H9 (cell line): ENCODE data around the gene ST6GAL1. TPM values are rescaled to one million over a fixed set of nuclear protein-coding genes. Genes with fewer than 3 reads are reported as not detected.

Experiments
- DNase-seq: peaks from one replicate; pipeline ENCODE4 v3.0.0-alpha.2; 2017
- H2AFZ ChIP-seq: one replicate; pipeline ENCODE4 v1.6.1; 2013; ENCODE audit warnings: mild to moderate bottlenecking, low read length, control low read depth, moderate library complexity
- H2AK5ac ChIP-seq: 2 replicates; pipeline ENCODE4 v1.6.1; 2013; ENCODE audit warnings: low read length, control low read depth, mixed read lengths; ENCODE audit not compliant: insufficient read length
- H2BK120ac ChIP-seq: one replicate; pipeline ENCODE4 v1.6.1; 2013; ENCODE audit warnings: low read depth, mild to moderate bottlenecking, low read length, control low read depth, inconsistent platforms; ENCODE audit not compliant: poor library complexity, severe bottlenecking
- H2BK12ac ChIP-seq: 2 replicates; pipeline ENCODE4 v1.6.1; 2013; ENCODE audit warnings: low read length, control low read depth, mixed read lengths, low read depth; ENCODE audit not compliant: insufficient read length
- H2BK15ac ChIP-seq: 2 replicates; pipeline ENCODE4 v1.6.1; 2013; ENCODE audit warnings: low read depth, low read length, control low read depth
- H2BK20ac ChIP-seq: one replicate; pipeline ENCODE4 v1.6.1; 2013; ENCODE audit warnings: low read depth, mild to moderate bottlenecking, low read length, control low read depth, inconsistent platforms; ENCODE audit not compliant: poor library complexity, severe bottlenecking
- H2BK5ac ChIP-seq: 2 replicates; pipeline ENCODE4 v1.6.1; 2013; ENCODE audit warnings: low read length, control low read depth, mixed read lengths; ENCODE audit not compliant: insufficient read length
- H3K14ac ChIP-seq: 2 replicates; pipeline ENCODE4 v1.6.1; 2013; ENCODE audit warnings: low read length, control low read depth; ENCODE audit not compliant: insufficient read depth
- H3K18ac ChIP-seq: 2 replicates; pipeline ENCODE4 v1.6.1; 2013; ENCODE audit warnings: low read depth, mild to moderate bottlenecking, mixed read lengths, low read length, control low read depth; ENCODE audit not compliant: insufficient read length
- H3K23ac ChIP-seq: 2 replicates; pipeline ENCODE4 v1.6.1; 2013; ENCODE audit warnings: low read length, control low read depth, mixed read lengths, low read depth; ENCODE audit not compliant: insufficient read length
- H3K23me2 ChIP-seq: 2 replicates; pipeline ENCODE4 v1.6.1; 2013; ENCODE audit warnings: low read depth, mild to moderate bottlenecking, mixed read lengths, low read length, control low read depth; ENCODE audit not compliant: insufficient read length, poor library complexity, severe bottlenecking
- H3K27ac ChIP-seq: 2 replicates; pipeline ENCODE4 v1.5.1; 2013; ENCODE audit warnings: low read length, control low read depth, mixed read lengths, low read depth; ENCODE audit not compliant: insufficient read length
- H3K27me3 ChIP-seq: 2 replicates; pipeline ENCODE4 v1.6.1; 2013; ENCODE audit warnings: low read length, control low read depth, inconsistent platforms; ENCODE audit not compliant: insufficient read depth
- H3K4ac ChIP-seq: 2 replicates; pipeline ENCODE4 v1.6.1; 2013; ENCODE audit warnings: low read depth, mild to moderate bottlenecking, control low read depth, inconsistent platforms, low read length, moderate library complexity
- H3K4me1 ChIP-seq: 2 replicates; pipeline ENCODE4 v1.6.1; 2013; ENCODE audit warnings: low read length, control low read depth, inconsistent platforms; ENCODE audit not compliant: insufficient read depth
- H3K4me2 ChIP-seq: 2 replicates; pipeline ENCODE4 v1.6.1; 2013; ENCODE audit warnings: low read length, control low read depth, mixed read lengths; ENCODE audit not compliant: insufficient read length, insufficient read depth
- H3K56ac ChIP-seq: 2 replicates; pipeline ENCODE4 v1.6.1; 2013; ENCODE audit warnings: low read depth, mild to moderate bottlenecking, mixed read lengths, low read length, control low read depth; ENCODE audit not compliant: insufficient read length
- H3K79me1 ChIP-seq: 2 replicates; pipeline ENCODE4 v1.6.1; 2013; ENCODE audit warnings: low read depth, mild to moderate bottlenecking, moderate library complexity, low read length, control low read depth, inconsistent platforms; ENCODE audit not compliant: insufficient read depth, poor library complexity, severe bottlenecking
- H3K79me2 ChIP-seq: 2 replicates; pipeline ENCODE4 v1.6.1; 2013; ENCODE audit warnings: low read length, control low read depth, inconsistent platforms; ENCODE audit not compliant: insufficient read depth
- H3K9ac ChIP-seq: 2 replicates; pipeline ENCODE4 v1.6.1; 2013; ENCODE audit warnings: low read length, control low read depth, mixed read lengths; ENCODE audit not compliant: insufficient read length; ENCODE audit errors: extremely low read depth
- H3K9me3 ChIP-seq: one replicate; pipeline ENCODE4 v1.6.1; 2013; ENCODE audit warnings: low read depth, low read length, inconsistent platforms; ENCODE audit not compliant: control insufficient read depth
- H3T11ph ChIP-seq: one replicate; pipeline ENCODE4 v1.6.1; 2013; ENCODE audit warnings: mild to moderate bottlenecking, low read length, control low read depth, inconsistent platforms
- H4K20me1 ChIP-seq: one replicate; pipeline ENCODE4 v1.6.1; 2013; ENCODE audit not compliant: control insufficient read depth, insufficient read length, insufficient read depth
- H4K5ac ChIP-seq: 2 replicates; pipeline ENCODE4 v1.6.1; 2013; ENCODE audit warnings: low read depth, mild to moderate bottlenecking, mixed read lengths, low read length, control low read depth; ENCODE audit not compliant: insufficient read length
- H4K8ac ChIP-seq: replicated peaks from 2 replicates; pipeline ENCODE4 v1.6.1; 2013; ENCODE audit warnings: low read length, control low read depth, mixed read lengths, low read depth; ENCODE audit not compliant: insufficient read length
- H4K91ac ChIP-seq: 2 replicates; pipeline ENCODE4 v1.6.1; 2013; ENCODE audit warnings: low read depth, mild to moderate bottlenecking, moderate library complexity, mixed read lengths, low read length, control low read depth; ENCODE audit not compliant: insufficient read length
- H3K27ac Mint-ChIP-seq, 3 experiments: 2 replicates in 2 of 3; 3 replicates in 1 of 3; pipeline ENCODE4 v1.8.0; 2020 to 2021; ENCODE audit warnings: mixed read lengths in 3 of 3, mild to moderate bottlenecking in 1 of 3, moderate library complexity in 1 of 3
- H3K27me3 Mint-ChIP-seq: 2 replicates; pipeline ENCODE4 v1.8.0; 2021; ENCODE audit warnings: low read depth, mild to moderate bottlenecking, moderate library complexity, mixed read lengths
- H3K36me3 Mint-ChIP-seq, 3 experiments: 2 replicates in 2 of 3; 3 replicates in 1 of 3; pipeline ENCODE4 v1.8.0; 2020 to 2021; ENCODE audit warnings: low read depth in 3 of 3, mixed read lengths in 3 of 3; ENCODE audit not compliant: insufficient read depth in 1 of 3
- H3K4me1 Mint-ChIP-seq, 2 experiments: 2 replicates each; pipeline ENCODE4 v1.8.0; 2020; ENCODE audit warnings: mixed read lengths in 2 of 2
- H3K4me3 Mint-ChIP-seq, 2 experiments: 2 replicates in 1 of 2; 3 replicates in 1 of 2; pipeline ENCODE4 v1.8.0; 2020 to 2021; ENCODE audit warnings: mild to moderate bottlenecking in 2 of 2, mixed read lengths in 2 of 2, moderate library complexity in 1 of 2
- H3K9me3 Mint-ChIP-seq, 2 experiments: 2 replicates in 1 of 2; 3 replicates in 1 of 2; pipeline ENCODE4 v1.8.0; 2020; ENCODE audit warnings: mild to moderate bottlenecking in 2 of 2, mixed read lengths in 2 of 2, moderate library complexity in 1 of 2
- WGBS: extraction: QIAGEN DNeasy Blood & Tissue Kit; methylation state at CpG from one replicate; pipeline ENCODE4 v1.1.7; 2013; ENCODE audit warnings: missing lambda C conversion rate, low lambda C conversion rate, mixed read lengths; ENCODE audit not compliant: insufficient read length; ENCODE audit errors: extremely low coverage; 5-methylcytosine and 5-hydroxymethylcytosine counted together
- total RNA-seq: library from RNA; stranded (reverse); gene quantifications from 2 replicates; pipeline ENCODE4 v1.2.1, GENCODE V29; 2021
- TF ChIP-seq, protein P1 (sequence below): fragments of 200-600 bp; sonication (generic); conservative IDR thresholded peaks from 3 replicates; pipeline ENCODE4 v1.8.0; 2021; ENCODE audit warnings: antibody characterized with exemption, mild to moderate bottlenecking

The ST6GAL1 gene
- total RNA-seq, 1 experiment from 2014 or later, result 139 TPM

DNA sequence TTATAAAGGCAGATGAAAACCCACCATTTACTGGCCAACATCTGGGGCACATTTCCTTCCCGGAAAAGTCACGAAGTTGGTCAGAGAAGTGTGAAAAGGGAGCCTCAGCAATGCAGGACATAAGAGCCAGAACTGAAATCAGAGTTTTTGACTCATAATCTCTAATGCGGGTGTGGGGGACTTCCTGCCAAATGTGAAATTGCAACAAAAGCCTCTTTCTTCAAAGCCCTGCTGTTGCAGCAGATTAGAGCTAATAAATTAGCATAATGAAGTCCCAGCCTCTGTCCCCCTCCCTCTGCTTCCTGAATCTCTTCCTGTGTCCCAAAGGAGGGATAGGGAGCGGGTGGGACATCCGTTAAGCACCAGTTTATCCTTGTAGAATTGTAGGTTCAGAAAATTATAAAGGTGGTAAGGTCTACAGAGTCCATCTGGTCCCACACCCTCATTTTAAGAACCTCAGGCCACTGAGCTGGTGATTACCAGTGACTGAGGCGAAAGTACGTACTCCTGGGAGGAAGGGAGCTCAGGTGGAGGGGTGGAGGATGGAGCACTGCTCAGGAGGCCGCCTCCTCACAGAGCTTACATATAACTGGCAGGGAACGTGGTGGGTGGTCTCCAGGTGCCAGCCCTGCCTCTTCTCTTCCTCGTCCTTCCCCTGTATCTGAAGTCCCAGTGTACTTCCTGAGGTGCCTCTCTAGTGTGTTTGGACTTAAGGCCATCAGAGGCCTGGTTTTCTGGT is 35.0 kb downstream of the ST6GAL1 start:
- H3K79me1 ChIP-seq, result no peaks in the 10 kb centered on the region
- peaks cover 27 to 65% (median 52%) of the 10 kb centered on the region in 3 experiments for H3K36me3 Mint-ChIP-seq
- no peak overlapping the region for H3K23ac ChIP-seq
- no peaks in the 10 kb centered on the region for H3K27me3 ChIP-seq
- no peaks in the 10 kb centered on the region for H3K23me2 ChIP-seq
- WGBS, result no CpG with 5 or more reads among the region's 10 CpGs
- H3K4me3 Mint-ChIP-seq, result peak overlapping the region; percentile 22 to 61; a peak in 3 of 5 replicates
- H3K14ac ChIP-seq, result no peak overlapping the region
- no peak overlapping the region for H2BK20ac ChIP-seq
- peak overlapping the region; percentile 28 for H3K4me2 ChIP-seq
- H3K27ac ChIP-seq, result peak overlapping the region; percentile 88
- no peak overlapping the region for H2BK15ac ChIP-seq
- H3K9ac ChIP-seq, result no peak overlapping the region
- DNase-seq, result peak; percentile 78
- no peaks in the 10 kb centered on the region for H4K20me1 ChIP-seq
- H2BK12ac ChIP-seq, result no peak overlapping the region
- peak overlapping the region; percentile 93 to 96 (median 93) for H3K27ac Mint-ChIP-seq
- peaks cover 17% of the 10 kb centered on the region; the same call in 1 of the 2 replicates for H3K4me1 ChIP-seq
- H3K27me3 Mint-ChIP-seq, result no peaks in the 10 kb centered on the region
- H2AK5ac ChIP-seq, result no peak overlapping the region
- TF ChIP-seq, protein P1, sequence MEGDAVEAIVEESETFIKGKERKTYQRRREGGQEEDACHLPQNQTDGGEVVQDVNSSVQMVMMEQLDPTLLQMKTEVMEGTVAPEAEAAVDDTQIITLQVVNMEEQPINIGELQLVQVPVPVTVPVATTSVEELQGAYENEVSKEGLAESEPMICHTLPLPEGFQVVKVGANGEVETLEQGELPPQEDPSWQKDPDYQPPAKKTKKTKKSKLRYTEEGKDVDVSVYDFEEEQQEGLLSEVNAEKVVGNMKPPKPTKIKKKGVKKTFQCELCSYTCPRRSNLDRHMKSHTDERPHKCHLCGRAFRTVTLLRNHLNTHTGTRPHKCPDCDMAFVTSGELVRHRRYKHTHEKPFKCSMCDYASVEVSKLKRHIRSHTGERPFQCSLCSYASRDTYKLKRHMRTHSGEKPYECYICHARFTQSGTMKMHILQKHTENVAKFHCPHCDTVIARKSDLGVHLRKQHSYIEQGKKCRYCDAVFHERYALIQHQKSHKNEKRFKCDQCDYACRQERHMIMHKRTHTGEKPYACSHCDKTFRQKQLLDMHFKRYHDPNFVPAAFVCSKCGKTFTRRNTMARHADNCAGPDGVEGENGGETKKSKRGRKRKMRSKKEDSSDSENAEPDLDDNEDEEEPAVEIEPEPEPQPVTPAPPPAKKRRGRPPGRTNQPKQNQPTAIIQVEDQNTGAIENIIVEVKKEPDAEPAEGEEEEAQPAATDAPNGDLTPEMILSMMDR, result no peak
- no peak overlapping the region for H4K8ac ChIP-seq
- no peaks in the 10 kb centered on the region for H3K9me3 Mint-ChIP-seq
- H2BK120ac ChIP-seq, result no peak overlapping the region
- H2AFZ ChIP-seq, result no peak overlapping the region
- H3K79me2 ChIP-seq, result no peaks in the 10 kb centered on the region; the same call in 1 of the 2 replicates
- peak overlapping the region; percentile 64 for H2BK5ac ChIP-seq
- no peaks in the 10 kb centered on the region for H3K9me3 ChIP-seq
- H3T11ph ChIP-seq, result no peak overlapping the region
- H3K56ac ChIP-seq, result no peak overlapping the region
- H3K4me1 Mint-ChIP-seq, result peaks cover 66 to 67% of the 10 kb centered on the region in 2 experiments
- no peak overlapping the region for H4K5ac ChIP-seq
- H4K91ac ChIP-seq, result no peak overlapping the region
- H3K18ac ChIP-seq, result no peak overlapping the region
- no peak overlapping the region for H3K4ac ChIP-seq
